Middle frontal gyrus (tissue), 1 donor: ENCODE results near the gene ACVR2A.

ENCODE experiments used
- DNase-seq: peaks from one replicate; pipeline ENCODE4 v3.0.0-alpha.2; 2015; ENCODE audit warnings: low spot score; ENCODE audit errors: extremely low spot score

Gene ACVR2A

GRCh38 chr2:147917161-147917560 is 72.3 kb downstream of the ACVR2A start:
- no peak for DNase-seq

- DNase-seq: no peak
These were observed 79.0 kb downstream of the ACVR2A start for GRCh38 chr2:147923846-147924245.

DNA sequence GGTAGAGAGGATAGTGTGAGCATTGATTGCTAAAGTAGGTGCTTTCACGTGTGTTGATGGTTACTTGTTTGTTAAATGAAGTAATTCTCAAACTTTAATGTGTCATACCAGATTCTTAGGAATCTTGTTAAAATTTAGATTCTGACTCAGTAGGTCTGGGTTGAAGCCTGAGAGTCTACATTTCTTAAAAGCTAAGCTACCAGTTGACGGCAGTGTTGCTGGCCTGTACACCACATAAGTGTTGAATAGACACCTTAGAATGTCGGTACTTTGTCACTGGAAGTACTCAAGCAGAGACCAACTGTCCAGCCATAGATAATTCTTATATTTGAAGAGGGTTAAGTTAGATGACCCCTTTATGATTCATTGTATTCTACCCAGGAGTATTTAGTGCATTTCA is 79.8 kb downstream of the ACVR2A start:
- DNase-seq: no peak

DNA sequence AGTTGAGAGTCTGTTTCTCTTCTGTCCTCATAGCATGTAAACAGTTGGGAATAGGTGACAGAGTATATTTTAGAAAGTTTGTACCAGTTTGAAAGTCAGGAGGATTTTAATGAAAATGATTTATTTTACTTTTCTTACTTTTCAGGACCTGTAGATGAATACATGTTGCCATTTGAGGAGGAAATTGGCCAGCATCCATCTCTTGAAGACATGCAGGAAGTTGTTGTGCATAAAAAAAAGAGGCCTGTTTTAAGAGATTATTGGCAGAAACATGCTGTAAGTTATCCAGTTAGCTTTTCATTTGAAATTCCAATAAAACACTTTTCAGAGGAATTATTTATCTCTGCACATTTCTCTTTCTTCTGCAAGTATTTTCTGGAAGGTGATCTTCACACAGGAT is 81.1 kb downstream of the ACVR2A start:
- no peak for DNase-seq

DNA sequence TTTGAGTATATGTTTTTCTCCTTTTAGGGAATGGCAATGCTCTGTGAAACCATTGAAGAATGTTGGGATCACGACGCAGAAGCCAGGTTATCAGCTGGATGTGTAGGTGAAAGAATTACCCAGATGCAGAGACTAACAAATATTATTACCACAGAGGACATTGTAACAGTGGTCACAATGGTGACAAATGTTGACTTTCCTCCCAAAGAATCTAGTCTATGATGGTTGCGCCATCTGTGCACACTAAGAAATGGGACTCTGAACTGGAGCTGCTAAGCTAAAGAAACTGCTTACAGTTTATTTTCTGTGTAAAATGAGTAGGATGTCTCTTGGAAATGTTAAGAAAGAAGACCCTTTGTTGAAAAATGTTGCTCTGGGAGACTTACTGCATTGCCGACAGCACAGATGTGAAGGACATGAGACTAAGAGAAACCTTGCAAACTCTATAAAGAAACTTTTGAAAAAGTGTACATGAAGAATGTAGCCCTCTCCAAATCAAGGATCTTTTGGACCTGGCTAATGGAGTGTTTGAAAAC is 82.3 kb downstream of the ACVR2A start:
- DNase-seq: no peak

DNA sequence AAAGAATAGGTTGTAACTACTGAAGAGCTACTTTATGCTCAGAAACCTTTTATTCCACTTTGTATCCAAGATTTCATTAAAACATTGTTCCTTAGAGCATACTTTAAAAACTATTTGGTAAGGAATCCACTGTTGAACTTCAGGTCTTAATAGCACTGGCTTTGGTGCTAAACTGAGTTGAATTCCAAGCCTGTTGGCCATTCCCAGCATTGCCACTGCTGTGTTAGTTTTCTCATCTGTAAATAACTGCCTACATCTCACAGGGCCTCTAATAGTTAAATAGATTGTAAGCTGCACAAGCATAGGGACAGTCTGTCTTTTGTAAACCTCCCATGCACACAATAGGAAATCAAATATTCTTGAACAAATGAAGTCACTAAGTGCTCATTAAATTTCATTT is 89.1 kb downstream of the ACVR2A start:
- no peak for DNase-seq

DNA sequence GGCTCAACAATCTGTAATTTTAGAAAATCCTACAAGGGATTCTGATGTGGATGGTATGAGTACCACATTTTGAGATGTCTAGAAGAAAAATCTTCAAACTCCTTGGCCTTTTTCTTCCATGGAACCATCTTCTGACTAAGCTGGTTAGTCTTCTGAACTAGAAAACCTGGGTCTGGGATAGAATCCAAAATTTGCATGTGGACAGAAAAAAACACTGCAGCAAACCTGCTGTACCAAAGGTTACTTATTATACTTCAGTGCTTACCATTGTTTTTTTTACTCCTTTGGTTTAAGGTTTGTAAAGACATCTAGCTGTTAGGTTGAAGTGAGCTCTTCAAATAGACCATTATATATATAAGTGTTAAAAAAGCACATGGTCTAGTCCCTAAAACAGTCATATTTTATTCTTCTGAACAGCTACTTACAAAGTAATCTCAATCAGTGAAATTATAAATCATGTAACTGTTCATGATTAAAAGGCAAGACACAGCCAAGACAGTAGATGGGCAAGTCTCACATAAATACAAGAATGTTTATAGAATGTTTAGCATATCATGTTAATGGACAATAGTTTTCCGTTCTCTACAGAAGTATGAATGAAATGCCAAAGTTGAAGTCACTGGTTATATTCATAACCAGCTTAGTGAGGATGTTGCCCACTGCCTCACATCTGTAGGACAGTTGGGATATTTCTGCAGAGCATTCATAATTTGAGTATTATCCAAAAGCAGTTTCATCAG is 90.2 kb downstream of the ACVR2A start:
- DNase-seq: no peak

DNA sequence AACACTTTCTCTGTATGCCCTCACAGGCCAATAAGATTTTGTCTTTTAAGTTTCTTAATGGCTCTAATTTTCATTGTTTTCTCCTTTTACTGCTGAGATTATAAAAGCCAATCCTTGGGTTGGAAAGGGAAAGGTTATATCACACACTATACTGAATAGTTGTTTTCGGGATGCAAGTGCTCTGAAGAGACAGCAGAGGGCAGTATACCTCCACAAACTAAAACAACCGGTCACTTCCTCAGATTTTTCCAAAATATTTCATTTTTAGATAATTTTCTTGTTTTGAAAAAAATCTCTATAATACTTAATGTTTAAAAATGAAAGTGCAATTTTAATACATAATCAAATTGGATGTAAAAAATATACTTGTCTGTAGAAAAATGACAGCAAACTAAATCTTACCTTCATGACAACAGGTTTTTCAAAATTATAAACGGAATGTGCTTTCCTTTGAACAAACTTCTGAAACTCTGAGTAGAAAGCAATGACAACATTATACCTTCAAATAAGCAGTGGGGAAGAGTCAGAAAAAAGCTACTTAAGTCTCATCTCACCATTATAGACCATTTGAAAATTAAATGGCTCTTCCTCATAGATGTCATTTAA is 93.0 kb downstream of the ACVR2A start:
- DNase-seq: peak; percentile 62

GRCh38 chr2:147939313-147939712 is 94.5 kb downstream of the ACVR2A start:
- DNase-seq: no peak

- DNase-seq: no peak
These were observed 100.8 kb downstream of the ACVR2A start for GRCh38 chr2:147945660-147946059.

DNA sequence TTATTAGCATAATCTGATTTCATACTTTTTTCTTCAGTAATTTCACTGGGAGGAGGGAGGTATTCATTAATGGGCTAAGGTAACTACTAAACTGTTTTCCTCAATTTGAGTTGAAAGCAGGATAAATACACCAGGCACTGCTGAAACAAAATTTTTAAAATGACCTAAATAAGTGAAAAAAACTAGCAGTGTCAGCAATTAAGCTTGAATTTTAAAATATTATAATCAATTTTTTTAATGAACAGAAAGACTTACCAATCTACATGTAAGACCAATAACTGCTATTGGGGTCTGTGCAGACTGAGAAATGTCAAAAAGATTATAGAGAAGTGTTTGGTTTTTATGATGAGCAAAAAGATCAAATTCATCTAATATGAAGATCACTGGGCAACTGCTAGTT is 107.3 kb downstream of the ACVR2A start:
- no peak for DNase-seq

DNA sequence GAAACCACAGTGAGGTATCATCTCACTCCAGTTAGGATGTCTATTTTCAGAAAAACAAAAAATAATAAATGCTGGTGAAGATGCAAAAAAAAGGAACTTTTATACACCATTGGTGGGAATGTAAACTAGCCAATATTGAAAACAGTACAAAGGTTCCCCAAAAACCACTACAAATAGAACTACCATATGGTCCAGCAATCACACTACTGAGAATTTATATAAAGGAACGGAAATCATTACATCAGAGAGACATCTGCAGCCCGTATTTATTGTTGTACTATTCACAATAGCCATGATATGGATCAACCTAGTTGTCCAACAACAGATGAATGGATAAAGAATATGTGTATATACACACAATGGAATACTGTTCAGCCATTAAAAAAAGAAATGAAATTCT is 123.7 kb downstream of the ACVR2A start:
- no peak for DNase-seq

- DNase-seq: no peak
These were observed 131.3 kb downstream of the ACVR2A start for GRCh38 chr2:147976102-147976501.

DNA sequence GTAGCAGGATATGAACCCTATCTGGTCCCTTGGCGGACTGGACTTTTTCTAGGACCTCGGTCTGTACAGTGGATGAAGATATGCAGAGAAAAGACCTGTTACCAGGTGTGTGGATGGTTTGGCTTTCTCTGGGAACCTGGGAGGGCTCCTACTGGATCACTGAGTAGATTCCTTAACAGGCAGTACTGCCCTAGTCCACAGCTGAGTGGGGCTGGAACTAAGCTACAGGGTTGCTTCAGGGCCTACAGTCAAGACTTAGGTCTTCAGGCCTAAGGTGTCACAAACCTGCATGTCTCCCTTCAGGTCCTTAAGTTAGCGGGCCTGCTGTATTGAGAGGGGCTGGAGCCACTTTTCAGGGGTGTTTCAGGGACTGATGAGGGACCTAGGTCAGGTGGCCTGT is 132.8 kb downstream of the ACVR2A start:
- DNase-seq: no peak
